Measurements from ENCODE around the gene IDUA. TPM values are rescaled to one million over a fixed set of nuclear protein-coding genes. Genes with fewer than 3 reads are reported as not detected.

IDUA gene
- total and polyA plus RNA-seq, 2 donors (not counting 1 experiment from before 2014, with no cell fraction given) = 57.0 to 67.4 TPM

DNA sequence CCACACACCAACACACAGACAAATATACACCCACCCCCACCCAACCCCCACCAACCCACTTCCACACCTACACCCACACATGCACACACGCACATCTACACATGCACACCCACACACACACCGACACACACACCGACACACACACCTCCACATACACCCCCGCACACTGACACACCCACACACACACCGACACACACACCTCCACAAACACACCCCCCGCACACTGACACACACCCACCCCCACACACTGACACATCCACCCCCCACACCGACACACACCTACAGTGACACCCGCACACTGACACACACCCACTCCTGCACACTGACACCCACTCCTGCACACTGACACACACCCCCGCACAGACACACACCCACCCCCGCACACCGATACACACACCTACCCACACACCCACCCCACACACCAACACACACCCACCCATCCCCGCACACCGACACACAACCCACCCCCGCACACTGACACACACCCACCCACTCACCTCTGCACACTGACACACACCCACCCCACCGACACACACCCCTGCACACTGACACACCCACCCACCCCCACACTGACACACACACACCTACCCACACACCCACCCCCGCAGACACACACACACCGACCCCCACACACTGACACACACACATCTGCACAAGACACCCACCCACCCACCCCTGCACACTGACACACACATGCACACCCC, 55.7 kb downstream of the IDUA start:
- WGBS (ENCODE audit: insufficient coverage) = 95% methylated on average over 13 of the region's 17 CpGs
- H3K27me3 ChIP-seq (replicated peaks in 1 of 4; ENCODE audit: control extremely low read depth in 1 of 4, control insufficient read depth in 3 of 4, insufficient read depth in 4 of 4, low read length in 3 of 4) = peaks cover 0 to 28% (median 13%) of the 10 kb centered on the region in 4 experiments
- H3K9ac ChIP-seq (ENCODE audit: low read length) = no peak overlapping the region
- ChIA-PET CTCF (no interaction called here), POLR2A (no interaction called here)
- Mint-ChIP-seq H3K4me1 (no peaks in the 10 kb centered on the region), H3K27me3 (peaks cover 14% of the 10 kb centered on the region), H3K4me3 (no peak overlapping the region), H3K9me3 (ENCODE audit: insufficient read depth) (no peaks in the 10 kb centered on the region), H3K27ac (no peak overlapping the region)
- no peak overlapping the region for H3K4me3 ChIP-seq (ENCODE audit: control extremely low read depth in 1 of 5, extremely low read depth in 1 of 5, insufficient read depth in 1 of 5, low read depth in 2 of 5, low read length in 4 of 5)
- no peaks in the 10 kb centered on the region for H4K20me1 ChIP-seq (ENCODE audit: control insufficient read depth, insufficient read depth, low read length, poor library complexity, severe bottlenecking)
- intact Hi-C loops (cut with micrococcal nuclease) = no loop called here
- H3K27ac ChIP-seq (ENCODE audit: low read length in 2 of 2) = no peak overlapping the region
- TF ChIP-seq, protein P1, sequence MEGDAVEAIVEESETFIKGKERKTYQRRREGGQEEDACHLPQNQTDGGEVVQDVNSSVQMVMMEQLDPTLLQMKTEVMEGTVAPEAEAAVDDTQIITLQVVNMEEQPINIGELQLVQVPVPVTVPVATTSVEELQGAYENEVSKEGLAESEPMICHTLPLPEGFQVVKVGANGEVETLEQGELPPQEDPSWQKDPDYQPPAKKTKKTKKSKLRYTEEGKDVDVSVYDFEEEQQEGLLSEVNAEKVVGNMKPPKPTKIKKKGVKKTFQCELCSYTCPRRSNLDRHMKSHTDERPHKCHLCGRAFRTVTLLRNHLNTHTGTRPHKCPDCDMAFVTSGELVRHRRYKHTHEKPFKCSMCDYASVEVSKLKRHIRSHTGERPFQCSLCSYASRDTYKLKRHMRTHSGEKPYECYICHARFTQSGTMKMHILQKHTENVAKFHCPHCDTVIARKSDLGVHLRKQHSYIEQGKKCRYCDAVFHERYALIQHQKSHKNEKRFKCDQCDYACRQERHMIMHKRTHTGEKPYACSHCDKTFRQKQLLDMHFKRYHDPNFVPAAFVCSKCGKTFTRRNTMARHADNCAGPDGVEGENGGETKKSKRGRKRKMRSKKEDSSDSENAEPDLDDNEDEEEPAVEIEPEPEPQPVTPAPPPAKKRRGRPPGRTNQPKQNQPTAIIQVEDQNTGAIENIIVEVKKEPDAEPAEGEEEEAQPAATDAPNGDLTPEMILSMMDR (IDR thresholded peaks at IDR 0.05) = no peak
- TF ChIP-seq EZH2 (IDR thresholded peaks at IDR 0.05; ENCODE audit: borderline replicate concordance, insufficient read depth, low read depth, low read length, poor library complexity, severe bottlenecking) = no peak
- H3K9me3 ChIP-seq (ENCODE audit: control extremely low read depth in 1 of 3, control insufficient read depth in 2 of 3, insufficient read depth in 1 of 3, low read length in 2 of 3) = peaks cover 0 to 6% (median 0%) of the 10 kb centered on the region in 3 donors
- no peak for DNase-seq
- ATAC-seq (ENCODE audit: low read depth) = no peak
- H3K36me3 ChIP-seq (replicated peaks in 1 of 2; ENCODE audit: control extremely low read depth in 1 of 2, control insufficient read depth in 1 of 2, extremely low read depth in 1 of 2, insufficient read depth in 2 of 2, low read length in 1 of 2) = no peaks in the 10 kb centered on the region
- peaks cover 0 to 10% of the 10 kb centered on the region in 2 donors for H3K4me1 ChIP-seq (ENCODE audit: control insufficient read depth in 2 of 2, insufficient read depth in 2 of 2, low read length in 2 of 2)
- H3K79me2 ChIP-seq (ENCODE audit: control insufficient read depth, insufficient read depth, low read length) = no peaks in the 10 kb centered on the region
- H2AFZ ChIP-seq (ENCODE audit: insufficient read depth, low read depth, low read length, poor library complexity, severe bottlenecking) = no peak overlapping the region
- no peak overlapping the region for H3K4me2 ChIP-seq (replicated peaks; ENCODE audit: low read depth, low read length, poor library complexity, severe bottlenecking)

DNA sequence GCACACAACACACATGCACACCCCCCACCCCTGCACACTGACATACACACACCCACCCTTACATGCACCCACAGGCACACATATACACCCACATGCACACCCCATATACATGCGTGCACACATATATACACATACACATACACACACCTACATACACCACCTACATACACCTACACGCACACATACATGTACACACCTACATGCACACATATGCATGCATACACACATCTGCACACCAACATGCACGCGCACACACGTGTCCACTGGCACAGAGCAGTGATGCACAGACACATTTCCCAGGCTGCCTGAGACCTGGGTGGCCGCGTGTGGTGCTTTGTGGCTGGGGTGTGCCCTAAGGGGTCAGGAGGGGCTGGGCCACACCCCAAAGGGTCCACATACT, 56.3 kb downstream of the IDUA start:
- H3K36me3 ChIP-seq (replicated peaks in 1 of 2; ENCODE audit: control extremely low read depth in 1 of 2, control insufficient read depth in 1 of 2, extremely low read depth in 1 of 2, insufficient read depth in 2 of 2, low read length in 1 of 2) = no peaks in the 10 kb centered on the region
- DNase-seq (no peak), ATAC-seq (ENCODE audit: low read depth) (no peak)
- H3K9ac ChIP-seq (ENCODE audit: low read length) = no peak overlapping the region
- no peak overlapping the region for H3K4me3 Mint-ChIP-seq
- intact Hi-C loops (cut with micrococcal nuclease) = no loop called here
- H3K9me3 ChIP-seq (ENCODE audit: control extremely low read depth in 1 of 3, control insufficient read depth in 2 of 3, insufficient read depth in 1 of 3, low read length in 2 of 3) = peaks cover 0 to 7% (median 0%) of the 10 kb centered on the region in 3 donors
- ChIA-PET POLR2A (no interaction called here), CTCF (no interaction called here)
- H3K4me3 ChIP-seq (ENCODE audit: control extremely low read depth in 1 of 5, extremely low read depth in 1 of 5, insufficient read depth in 1 of 5, low read depth in 2 of 5, low read length in 4 of 5) = no peak overlapping the region
- H3K9me3 Mint-ChIP-seq (ENCODE audit: insufficient read depth) = no peaks in the 10 kb centered on the region
- no peaks in the 10 kb centered on the region for H3K79me2 ChIP-seq (ENCODE audit: control insufficient read depth, insufficient read depth, low read length)
- no peak overlapping the region for H2AFZ ChIP-seq (ENCODE audit: insufficient read depth, low read depth, low read length, poor library complexity, severe bottlenecking)
- no peaks in the 10 kb centered on the region for H4K20me1 ChIP-seq (ENCODE audit: control insufficient read depth, insufficient read depth, low read length, poor library complexity, severe bottlenecking)
- TF ChIP-seq, protein P1 (IDR thresholded peaks at IDR 0.05) = no peak
- no peak for TF ChIP-seq EZH2 (IDR thresholded peaks at IDR 0.05; ENCODE audit: borderline replicate concordance, insufficient read depth, low read depth, low read length, poor library complexity, severe bottlenecking)
- no peak overlapping the region for H3K4me2 ChIP-seq (replicated peaks; ENCODE audit: low read depth, low read length, poor library complexity, severe bottlenecking)
- H3K4me1 ChIP-seq (ENCODE audit: control insufficient read depth in 2 of 2, insufficient read depth in 2 of 2, low read length in 2 of 2) = peaks cover 0 to 10% of the 10 kb centered on the region in 2 donors
- H3K4me1 Mint-ChIP-seq = no peaks in the 10 kb centered on the region
- H3K27ac Mint-ChIP-seq = peak overlapping the region; percentile 10
- peaks cover 0 to 32% (median 13%) of the 10 kb centered on the region in 4 experiments for H3K27me3 ChIP-seq (replicated peaks in 1 of 4; ENCODE audit: control extremely low read depth in 1 of 4, control insufficient read depth in 3 of 4, insufficient read depth in 4 of 4, low read length in 3 of 4)
- H3K27me3 Mint-ChIP-seq = peaks cover 18% of the 10 kb centered on the region
- no peak overlapping the region for H3K27ac ChIP-seq (ENCODE audit: low read length in 2 of 2)
- 71% methylated on average over 7 of the region's 7 CpGs for WGBS (ENCODE audit: insufficient coverage)

Data from B cell (primary cell).